Rectal smooth muscle tissue (tissue), 1 donor: Measurements from ENCODE around the gene TCOF1.

Experiments
- H3K27ac ChIP-seq: one replicate; pipeline ENCODE4 v1.7.0; 2013; ENCODE audit warnings: low read depth, low read length, inconsistent platforms
- H3K27me3 ChIP-seq: one replicate; pipeline ENCODE4 v1.7.0; 2013; ENCODE audit warnings: low read length; ENCODE audit not compliant: control insufficient read depth, insufficient read depth
- H3K36me3 ChIP-seq: one replicate; pipeline ENCODE4 v1.7.0; 2013; ENCODE audit warnings: low read length; ENCODE audit not compliant: control insufficient read depth, insufficient read depth
- H3K4me1 ChIP-seq: one replicate; pipeline ENCODE4 v1.7.0; 2013; ENCODE audit warnings: low read length; ENCODE audit not compliant: control insufficient read depth, insufficient read depth
- H3K4me3 ChIP-seq: one replicate; pipeline ENCODE4 v1.7.0; 2013; ENCODE audit warnings: low read length
- H3K9ac ChIP-seq: one replicate; pipeline ENCODE4 v1.7.0; 2013; ENCODE audit warnings: low read length

TCOF1 gene

GRCh38 chr5:150406103-150406722 is 48.7 kb downstream of the TCOF1 start:
- H3K4me3 ChIP-seq, result no peak overlapping the region
- peaks cover 9% of the 10 kb centered on the region for H3K4me1 ChIP-seq
- no peak overlapping the region for H3K27ac ChIP-seq
- no peaks in the 10 kb centered on the region for H3K27me3 ChIP-seq
- H3K9ac ChIP-seq, result no peak overlapping the region
- H3K36me3 ChIP-seq, result peaks cover 23% of the 10 kb centered on the region

DNA sequence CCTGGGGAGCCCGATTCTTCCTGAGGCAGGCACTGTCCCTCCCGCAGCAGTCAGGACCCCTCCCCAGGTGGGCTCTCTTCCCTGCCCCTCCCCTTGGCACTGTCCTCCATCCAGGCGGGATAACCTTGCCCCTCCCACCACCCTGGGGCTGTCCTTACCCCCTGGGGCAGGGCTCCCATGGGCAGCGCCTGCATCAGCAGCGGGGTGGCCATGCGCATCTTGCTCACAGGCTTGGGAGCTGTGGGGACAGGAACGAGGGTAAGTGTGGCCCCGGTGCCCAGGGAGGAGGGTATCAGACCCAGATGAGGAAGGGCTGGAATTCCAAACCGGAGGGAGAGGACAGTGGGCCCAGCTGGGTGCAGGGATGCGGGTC is 49.2 kb downstream of the TCOF1 start:
- peaks cover 23% of the 10 kb centered on the region for H3K36me3 ChIP-seq
- H3K9ac ChIP-seq, result no peak overlapping the region
- no peak overlapping the region for H3K27ac ChIP-seq
- peaks cover 9% of the 10 kb centered on the region for H3K4me1 ChIP-seq
- no peak overlapping the region for H3K4me3 ChIP-seq
- no peaks in the 10 kb centered on the region for H3K27me3 ChIP-seq

- Histone ChIP-seq H3K27me3 (no peaks in the 10 kb centered on the region), H3K36me3 (peaks cover 23% of the 10 kb centered on the region), H3K27ac (no peak overlapping the region), H3K9ac (no peak overlapping the region), H3K4me3 (no peak overlapping the region), H3K4me1 (peaks cover 9% of the 10 kb centered on the region)
These were observed 49.7 kb downstream of the TCOF1 start for GRCh38 chr5:150407096-150407720.

DNA sequence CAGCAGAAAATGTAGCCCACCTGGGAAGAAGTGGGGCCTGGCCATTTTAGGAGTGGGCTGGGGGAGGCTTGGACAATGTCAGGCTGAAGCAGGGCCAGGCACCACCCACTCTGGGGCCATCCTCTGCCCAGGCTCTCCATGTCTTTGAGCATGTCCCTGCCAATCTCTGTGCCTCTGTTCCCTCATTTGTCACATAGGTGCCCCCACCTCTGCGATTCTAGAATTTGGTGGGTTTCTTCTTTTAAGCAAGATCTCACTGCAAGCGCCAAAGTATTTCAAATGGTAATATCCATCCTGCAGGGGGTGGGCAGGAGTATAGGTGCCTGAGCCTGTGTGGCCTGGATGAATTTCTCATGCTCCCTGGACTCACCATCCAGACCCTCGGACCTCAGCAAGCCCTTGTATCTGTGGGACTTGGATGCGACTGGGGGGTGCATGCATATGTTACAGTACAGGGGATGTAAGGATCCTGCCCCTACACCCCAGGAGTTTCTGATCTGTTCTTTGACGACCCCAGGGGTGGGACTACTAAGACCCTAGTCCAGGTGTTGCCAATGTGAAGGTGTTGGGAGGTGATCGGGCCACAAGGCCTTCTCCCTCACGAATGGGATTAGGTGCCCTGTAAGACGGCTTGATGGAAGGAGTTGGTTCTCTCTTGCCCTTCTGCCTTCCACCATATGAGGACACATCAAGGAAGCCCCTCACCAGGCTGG is 50.9 kb downstream of the TCOF1 start:
- H3K9ac ChIP-seq, result no peak overlapping the region
- H3K4me1 ChIP-seq, result peaks cover 9% of the 10 kb centered on the region
- H3K27ac ChIP-seq, result no peak overlapping the region
- peaks cover 12% of the 10 kb centered on the region for H3K36me3 ChIP-seq
- H3K27me3 ChIP-seq, result no peaks in the 10 kb centered on the region
- H3K4me3 ChIP-seq, result no peak overlapping the region

DNA sequence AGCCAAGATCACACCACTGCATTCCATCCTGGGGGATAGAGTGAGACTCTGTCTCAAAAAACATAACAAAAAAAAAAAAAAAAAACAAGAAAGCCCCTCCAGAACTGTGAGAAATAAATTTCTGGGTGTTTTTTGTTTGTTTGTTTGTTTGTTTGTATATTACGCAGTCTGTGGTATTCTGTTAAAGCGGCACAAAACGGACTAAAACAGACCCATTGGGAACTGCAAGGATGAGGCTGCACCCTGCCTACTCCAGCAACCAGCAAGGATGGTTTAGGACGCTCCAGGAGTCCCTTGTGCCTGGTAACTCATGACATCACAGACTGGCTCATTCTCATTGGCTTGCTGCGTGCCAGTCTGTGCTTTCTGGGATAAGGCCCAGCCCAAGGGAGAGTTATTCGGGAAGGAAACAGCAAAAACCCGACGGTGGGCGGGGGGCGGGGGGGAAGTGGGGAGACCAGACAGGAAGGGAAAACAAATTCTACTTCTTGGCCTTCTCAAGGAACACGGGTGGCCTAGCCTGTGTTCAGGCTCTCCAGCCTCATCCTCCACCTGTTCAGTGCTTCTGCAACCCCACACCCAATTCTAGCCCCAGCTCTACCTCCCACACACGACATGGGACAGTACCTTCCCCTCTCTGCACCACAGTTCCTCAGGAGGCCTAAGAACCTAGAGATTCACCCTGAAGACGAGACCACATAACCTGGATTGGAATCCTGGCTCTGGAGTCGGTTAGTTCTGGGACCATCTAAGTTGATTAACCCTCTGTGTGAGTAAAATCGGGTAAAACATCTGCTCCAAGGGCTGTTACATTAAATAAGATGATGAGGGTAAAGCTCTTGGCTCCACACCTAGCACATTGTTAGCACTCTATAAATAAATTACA is 52.4 kb downstream of the TCOF1 start:
- Histone ChIP-seq H3K36me3 (peaks cover 12% of the 10 kb centered on the region), H3K9ac (no peak overlapping the region), H3K4me1 (peaks cover 9% of the 10 kb centered on the region), H3K4me3 (peak overlapping the region; percentile 41), H3K27ac (peak overlapping the region; percentile 49), H3K27me3 (no peaks in the 10 kb centered on the region)

GRCh38 chr5:150410524-150411244 is 53.2 kb downstream of the TCOF1 start:
- Histone ChIP-seq H3K4me1 (peaks cover 9% of the 10 kb centered on the region), H3K4me3 (peak overlapping the region; percentile 48), H3K9ac (no peak overlapping the region), H3K27ac (peak overlapping the region; percentile 68), H3K27me3 (no peaks in the 10 kb centered on the region), H3K36me3 (peaks cover 8% of the 10 kb centered on the region)

DNA sequence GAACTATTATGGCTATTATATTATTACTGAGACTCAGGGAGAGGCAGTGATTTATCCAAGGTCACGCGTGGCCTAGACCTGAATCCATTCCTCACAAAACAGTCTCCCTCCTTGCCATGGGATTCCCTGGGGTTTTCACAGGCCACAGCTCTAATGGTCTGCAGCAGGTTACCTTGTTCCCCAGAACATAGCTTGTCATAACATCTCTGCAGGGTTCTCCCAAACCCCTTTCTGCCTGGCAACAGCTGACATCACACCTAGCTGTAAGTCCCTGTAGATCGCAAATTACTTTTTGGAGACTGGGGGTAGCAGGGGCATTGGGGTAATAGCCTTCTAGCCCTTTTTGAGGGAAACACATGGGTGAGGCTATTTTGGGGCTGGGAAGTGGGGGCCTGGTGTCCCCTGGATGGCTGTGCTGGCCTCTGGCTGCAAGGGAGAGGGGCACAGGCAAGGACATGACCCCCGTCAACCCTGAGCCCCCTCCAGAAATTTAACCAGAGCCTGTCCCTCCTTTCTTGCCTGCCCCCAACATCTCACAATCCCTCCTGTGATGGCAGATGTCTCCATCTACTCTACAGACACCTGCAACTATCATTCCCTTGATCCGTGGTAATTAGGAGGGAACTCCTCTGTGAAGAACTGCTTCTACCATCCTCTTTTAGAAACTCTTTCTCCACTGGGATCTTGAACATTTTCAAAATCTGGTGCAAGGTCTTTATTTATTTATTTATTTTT is 53.9 kb downstream of the TCOF1 start:
- peaks cover 9% of the 10 kb centered on the region for H3K4me1 ChIP-seq
- peak overlapping the region; percentile 54 for H3K9ac ChIP-seq
- H3K4me3 ChIP-seq, result peak overlapping the region; percentile 58

DNA sequence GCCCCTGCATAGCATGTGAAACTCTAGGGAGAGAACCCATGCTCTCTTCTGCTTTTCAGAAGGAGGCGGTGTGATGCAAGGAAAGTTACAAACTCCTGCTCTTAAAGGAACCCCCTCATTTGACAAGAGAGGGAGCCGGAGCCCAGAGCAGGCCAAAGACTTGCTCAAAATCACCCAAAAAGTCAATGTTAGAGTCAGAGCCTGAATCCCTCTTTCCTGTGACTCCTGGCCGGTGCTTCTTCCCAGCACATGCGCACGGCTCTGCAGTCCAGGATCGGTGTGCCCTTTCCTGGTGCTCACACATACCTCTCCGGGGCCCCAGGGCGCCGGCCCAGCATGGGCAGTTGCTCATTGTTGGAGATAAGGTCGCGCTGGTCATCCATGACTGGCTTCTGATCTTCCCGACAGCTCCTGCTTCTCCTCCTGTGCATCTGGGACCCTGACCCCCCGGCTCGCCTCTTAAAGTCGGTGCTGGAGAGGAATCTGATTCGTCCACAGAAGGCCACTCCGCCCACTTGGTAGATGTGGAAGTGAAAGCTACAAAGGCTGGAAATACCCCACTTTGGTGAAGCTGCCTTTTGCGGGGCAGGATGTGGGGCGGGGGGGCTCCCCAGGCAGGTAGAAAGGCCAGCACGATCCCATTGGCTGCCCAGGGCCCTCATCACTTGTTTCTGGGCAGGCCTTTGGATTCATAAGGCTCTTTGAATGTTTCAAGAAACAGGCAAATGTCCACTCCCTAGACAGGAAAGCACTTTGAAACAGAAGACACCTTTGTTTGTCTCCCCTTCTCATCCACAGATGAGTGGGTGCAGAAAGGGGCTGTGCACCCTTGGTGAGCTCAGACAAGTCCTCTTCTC is 55.0 kb downstream of the TCOF1 start, which contains the start of gene CD74:
Gene CD74, minus strand, starts transcription at position 592 of the 857 bp plus-strand sequence. Its CDS starts 161 bp downstream, at position 431.
- peak within 1 kb of the TSS; percentile 70 for H3K27ac ChIP-seq
- peak within 1 kb of the TSS; percentile 58 for H3K4me3 ChIP-seq
- no peaks in the 10 kb centered on the region for H3K36me3 ChIP-seq
- H3K9ac ChIP-seq, result peak within 1 kb of the TSS; percentile 54
- no peaks in the 10 kb centered on the region for H3K27me3 ChIP-seq
- peaks cover 9% of the 10 kb centered on the region for H3K4me1 ChIP-seq

More for the DNA sequence above, 53.9 kb downstream of the TCOF1 start:
- H3K27ac ChIP-seq, result peak overlapping the region; percentile 68
- no peaks in the 10 kb centered on the region for H3K27me3 ChIP-seq
- peaks cover 4% of the 10 kb centered on the region for H3K36me3 ChIP-seq

GRCh38 chr5:150413176-150413901 is 55.8 kb downstream of the TCOF1 start:
- Histone ChIP-seq H3K4me3 (peak overlapping the region; percentile 58), H3K27ac (peak overlapping the region; percentile 70), H3K27me3 (no peaks in the 10 kb centered on the region), H3K36me3 (no peaks in the 10 kb centered on the region), H3K4me1 (peaks cover 9% of the 10 kb centered on the region), H3K9ac (peak overlapping the region; percentile 36)
